BLaER1 (cell line): ENCODE data around the gene ALDH8A1.
A peak's percentile ranks its signal among the peaks of the same experiment; 100 is the strongest.

Experiments used
- H3K27ac ChIP-seq: shearing (Covaris generic); formaldehyde crosslinking; 2 replicates; pipeline ENCODE4 v1.8.1; 2022
- H3K27me3 ChIP-seq: shearing (Covaris generic); formaldehyde crosslinking; 2 replicates; pipeline ENCODE4 v1.8.1; 2022
- H3K36me3 ChIP-seq: shearing (Covaris generic); formaldehyde crosslinking; 2 replicates; pipeline ENCODE4 v1.8.1; 2022
- H3K4me1 ChIP-seq: shearing (Covaris generic); formaldehyde crosslinking; 2 replicates; pipeline ENCODE4 v1.8.1; 2022
- H3K4me2 ChIP-seq: shearing (Covaris generic); formaldehyde crosslinking; 2 replicates; pipeline ENCODE4 v1.8.1; 2022
- H3K4me3 ChIP-seq: shearing (Covaris generic); formaldehyde crosslinking; 2 replicates; pipeline ENCODE4 v1.8.1; 2022
- H3K9ac ChIP-seq: shearing (Covaris generic); formaldehyde crosslinking; 2 replicates; pipeline ENCODE4 v1.8.1; 2022
- H3K9me3 ChIP-seq: shearing (Covaris generic); formaldehyde crosslinking; 2 replicates; pipeline ENCODE4 v1.8.1; 2022
- H4K20me1 ChIP-seq: shearing (Covaris generic); formaldehyde crosslinking; 2 replicates; pipeline ENCODE4 v1.8.1; 2022
- Cebpa-rat ChIP-seq: shearing (Covaris generic); IDR thresholded peaks from 2 replicates; pipeline ENCODE4 v1.8.1; 2022

ALDH8A1 gene

GRCh38 chr6:134882426-134883038, 67.4 kb downstream of the ALDH8A1 start:
- no peak overlapping the region for H3K27ac ChIP-seq
- TF ChIP-seq Cebpa-rat = no peak
- H3K4me2 ChIP-seq = no peak overlapping the region
- H4K20me1 ChIP-seq = no peaks in the 10 kb centered on the region
- H3K4me1 ChIP-seq = no peaks in the 10 kb centered on the region
- H3K36me3 ChIP-seq = no peaks in the 10 kb centered on the region
- no peak overlapping the region for H3K4me3 ChIP-seq
- no peak overlapping the region for H3K9ac ChIP-seq
- H3K27me3 ChIP-seq = no peaks in the 10 kb centered on the region
- no peaks in the 10 kb centered on the region for H3K9me3 ChIP-seq

- H3K4me3 ChIP-seq = no peak overlapping the region
- no peaks in the 10 kb centered on the region for H3K27me3 ChIP-seq
- H3K9me3 ChIP-seq = peaks cover 14% of the 10 kb centered on the region
- no peak overlapping the region for H3K27ac ChIP-seq
- H3K4me2 ChIP-seq = no peak overlapping the region
- H3K4me1 ChIP-seq = no peaks in the 10 kb centered on the region
- H4K20me1 ChIP-seq = no peaks in the 10 kb centered on the region
- TF ChIP-seq Cebpa-rat = no peak
- no peak overlapping the region for H3K9ac ChIP-seq
- no peaks in the 10 kb centered on the region for H3K36me3 ChIP-seq
Observed at GRCh38 chr6:134880487-134881190, 69.3 kb downstream of the ALDH8A1 start.

- Histone ChIP-seq H4K20me1 (no peaks in the 10 kb centered on the region), H3K9ac (no peak overlapping the region), H3K4me3 (no peak overlapping the region), H3K36me3 (no peaks in the 10 kb centered on the region), H3K27ac (no peak overlapping the region), H3K4me1 (no peaks in the 10 kb centered on the region), H3K27me3 (no peaks in the 10 kb centered on the region), H3K9me3 (peaks cover 39% of the 10 kb centered on the region), H3K4me2 (no peak overlapping the region)
- no peak for TF ChIP-seq Cebpa-rat
Observed at GRCh38 chr6:134878136-134878535, 71.8 kb downstream of the ALDH8A1 start.

DNA sequence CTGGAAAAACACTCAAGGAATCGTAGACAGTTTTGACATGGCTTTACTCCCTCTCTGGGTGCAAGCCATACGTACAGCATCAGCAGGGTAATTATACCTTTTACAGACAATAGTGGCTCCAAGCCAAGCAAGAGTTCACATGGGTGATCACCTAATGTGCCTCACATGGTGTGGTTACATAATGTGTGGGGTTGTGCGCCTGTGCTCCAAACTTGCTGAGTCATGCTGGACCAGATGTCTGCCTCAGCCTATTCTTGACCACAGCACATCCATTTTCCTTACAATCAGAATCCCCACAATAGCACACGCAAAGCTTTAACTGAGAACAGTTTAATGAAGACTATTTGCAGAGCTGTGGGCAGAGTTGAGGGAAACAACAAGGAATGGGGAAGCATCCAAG, 74.5 kb downstream of the ALDH8A1 start:
- Histone ChIP-seq H3K27ac (no peak overlapping the region), H3K4me3 (no peak overlapping the region), H3K4me1 (peaks cover 10% of the 10 kb centered on the region), H3K27me3 (no peaks in the 10 kb centered on the region), H3K9ac (no peak overlapping the region), H3K4me2 (no peak overlapping the region), H4K20me1 (no peaks in the 10 kb centered on the region), H3K36me3 (no peaks in the 10 kb centered on the region), H3K9me3 (peaks cover 52% of the 10 kb centered on the region)
- TF ChIP-seq Cebpa-rat = no peak

GRCh38 chr6:134873500-134874388, 76.2 kb downstream of the ALDH8A1 start:
- no peak for TF ChIP-seq Cebpa-rat
- Histone ChIP-seq H3K4me1 (peaks cover 13% of the 10 kb centered on the region), H4K20me1 (no peaks in the 10 kb centered on the region), H3K27ac (no peak overlapping the region), H3K4me2 (no peak overlapping the region), H3K9ac (no peak overlapping the region), H3K36me3 (no peaks in the 10 kb centered on the region), H3K9me3 (peaks cover 52% of the 10 kb centered on the region), H3K27me3 (no peaks in the 10 kb centered on the region), H3K4me3 (no peak overlapping the region)

DNA sequence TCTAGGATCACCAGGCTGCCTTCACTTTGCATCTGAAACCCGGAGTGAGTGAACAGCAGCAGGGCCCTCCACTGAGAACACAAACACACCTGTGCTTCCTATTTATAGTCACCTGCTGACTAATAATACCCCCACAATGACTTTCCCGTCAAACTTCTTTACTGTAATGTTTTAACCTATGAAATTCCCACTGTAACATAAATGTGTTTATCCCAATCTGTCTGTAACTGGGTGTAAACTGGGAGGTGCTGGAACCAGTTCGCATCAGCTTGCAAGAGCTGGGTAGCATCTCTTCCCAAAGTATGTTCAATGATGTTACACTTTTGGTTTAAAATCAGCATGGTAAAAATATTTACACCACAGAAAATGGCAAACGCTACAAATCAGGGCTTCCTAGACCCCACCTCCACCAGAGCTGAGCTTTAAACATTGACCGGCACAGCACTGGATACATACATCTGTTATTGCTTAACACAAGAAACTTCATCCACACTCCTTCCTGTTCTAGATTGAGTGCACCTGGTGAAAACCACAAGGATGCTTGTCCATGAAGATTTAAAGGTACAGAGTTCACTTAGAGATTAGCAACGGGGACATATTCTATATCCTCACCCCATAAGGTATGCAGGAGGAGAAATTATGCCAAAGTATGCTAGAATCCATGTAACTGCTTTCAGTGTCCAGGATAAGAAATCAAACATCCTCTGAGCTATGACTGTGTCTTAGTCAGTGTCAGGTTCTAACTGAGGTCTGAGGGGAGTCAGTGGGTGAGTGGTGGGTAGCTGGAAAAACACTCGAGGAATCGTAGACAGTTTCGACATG, 79.0 kb downstream of the ALDH8A1 start:
- TF ChIP-seq Cebpa-rat = no peak
- no peaks in the 10 kb centered on the region for H3K36me3 ChIP-seq
- peak overlapping the region; percentile 45 for H3K4me2 ChIP-seq
- H3K27ac ChIP-seq = 0 out of 2 replicates have a peak overlapping the region, but pooled peaks have one; percentile 14
- H3K27me3 ChIP-seq = no peaks in the 10 kb centered on the region
- H3K4me3 ChIP-seq = no peak overlapping the region
- H4K20me1 ChIP-seq = no peaks in the 10 kb centered on the region
- H3K4me1 ChIP-seq = peaks cover 13% of the 10 kb centered on the region
- H3K9ac ChIP-seq = no peak overlapping the region
- H3K9me3 ChIP-seq = peaks cover 41% of the 10 kb centered on the region

DNA sequence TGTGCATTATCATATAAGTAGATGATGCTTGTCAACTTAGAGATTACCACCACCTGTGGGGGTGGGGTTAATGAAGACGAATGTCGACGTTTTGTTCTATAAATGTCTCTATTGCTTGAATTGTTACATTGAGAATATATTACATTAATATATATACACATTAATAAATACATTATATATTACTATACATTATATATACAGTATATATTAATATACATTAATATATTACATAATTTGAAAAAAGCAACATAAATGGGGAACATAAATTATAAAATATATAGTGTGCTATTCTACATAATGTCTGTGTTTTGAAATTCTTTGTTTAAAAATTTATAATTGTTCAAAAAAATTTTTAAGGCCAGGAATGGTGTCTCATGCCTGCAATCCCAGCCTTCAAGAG, 81.1 kb downstream of the ALDH8A1 start:
- Histone ChIP-seq H3K27me3 (no peaks in the 10 kb centered on the region), H4K20me1 (no peaks in the 10 kb centered on the region), H3K9me3 (peaks cover 20% of the 10 kb centered on the region), H3K36me3 (no peaks in the 10 kb centered on the region), H3K4me3 (no peak overlapping the region), H3K4me1 (peaks cover 13% of the 10 kb centered on the region), H3K27ac (no peak overlapping the region), H3K4me2 (no peak overlapping the region), H3K9ac (no peak overlapping the region)
- no peak for TF ChIP-seq Cebpa-rat
